MG63 (cell line): ENCODE measurements around the gene GOLGA8H. TPM values are rescaled to one million over a fixed set of nuclear protein-coding genes. Genes with fewer than 3 reads are reported as not detected.

Experiments
- total RNA-seq: library from RNA; depleted of rRNA; stranded (reverse); fragments of >200 nt; shearing (Covaris generic); gene quantifications from 2 replicates; pipeline ENCODE4 v1.2.3, GENCODE V29; 2014; ENCODE audit warnings: low replicate concordance; rRNA removed

GOLGA8H gene
- total RNA-seq, 1 experiment from 2014 or later: 0.13 TPM

Other genes with a start within 250 kb of the GOLGA8H start
- gene CHRFAM7A, start 210.5 kb upstream of the GOLGA8H start, total RNA-seq: 0.20 and 3.1 TPM in 2 replicates
- gene GOLGA8R, start 189.8 kb upstream of the GOLGA8H start, total RNA-seq: 0.23 TPM in 1 of 2 replicates, not detected in the other
- gene GOLGA8Q, start 52.0 kb upstream of the GOLGA8H start, total RNA-seq: 0.43 TPM in 1 of 2 replicates, not detected in the other